Hypothalamus (tissue), 51 donors: ENCODE measurements around the gene TMEM132D.

Experiments used
- DNase-seq, 51 donors: peaks; one replicate each; lab custom pipeline; 2025; lab: John Stamatoyannopoulos, UW

TMEM132D gene

GRCh38 chr12:129483111-129483893, 420.5 kb downstream of the TMEM132D start:
- DNase-seq: peak in 24 of 51 donors; percentile 2 to 65 (median 20)

GRCh38 chr12:129481921-129482320, 421.9 kb downstream of the TMEM132D start:
- no peak for DNase-seq

- no peak for DNase-seq
Measured at GRCh38 chr12:129470196-129470595, 433.6 kb downstream of the TMEM132D start.

DNA sequence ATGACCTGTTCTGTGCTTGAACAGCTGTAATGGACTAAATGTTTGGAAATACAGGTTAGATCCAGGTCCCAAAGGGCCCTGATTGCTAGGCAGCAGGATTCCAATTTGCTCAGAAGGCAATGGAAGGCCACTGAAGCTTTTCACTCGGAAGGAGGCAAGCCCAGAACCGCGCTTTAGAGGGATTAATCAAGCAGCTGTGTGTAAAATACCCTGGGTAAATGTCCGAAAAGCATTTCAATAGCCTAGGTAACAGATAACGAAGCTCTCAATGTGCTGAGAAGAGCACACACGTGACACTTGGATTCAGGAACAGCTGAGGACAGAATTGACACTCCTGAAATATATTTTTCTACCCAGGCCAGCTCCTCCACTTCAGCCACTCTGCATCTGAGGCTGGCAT, 436.1 kb downstream of the TMEM132D start:
- peak in 1 of 51 donors; percentile 4 for DNase-seq

- peak in 1 of 51 donors; percentile 2 for DNase-seq
Measured at GRCh38 chr12:129467289-129467688, 436.5 kb downstream of the TMEM132D start.

DNA sequence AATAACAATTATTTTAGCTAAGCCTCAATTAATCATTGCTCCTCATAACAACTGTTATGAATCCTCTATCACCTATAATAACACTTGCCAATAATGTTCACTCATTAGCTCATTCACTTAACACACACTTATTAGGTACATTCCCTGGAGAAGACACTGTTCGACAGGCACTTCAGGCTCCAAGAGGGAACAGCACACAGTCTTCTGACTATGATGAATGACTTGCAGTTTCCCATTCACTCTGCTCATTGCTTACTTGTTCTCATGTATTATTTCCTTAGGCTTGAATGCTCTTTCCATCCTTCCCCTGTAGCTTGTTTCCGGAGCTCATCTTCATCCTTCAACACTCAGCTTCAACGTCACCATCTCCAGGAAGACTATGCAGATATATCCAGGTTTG, 437.3 kb downstream of the TMEM132D start:
- DNase-seq: no peak

- DNase-seq: no peak
Measured at GRCh38 chr12:129459886-129460285, 443.9 kb downstream of the TMEM132D start.

- no peak for DNase-seq
Measured at GRCh38 chr12:129446696-129447095, 457.1 kb downstream of the TMEM132D start.

DNA sequence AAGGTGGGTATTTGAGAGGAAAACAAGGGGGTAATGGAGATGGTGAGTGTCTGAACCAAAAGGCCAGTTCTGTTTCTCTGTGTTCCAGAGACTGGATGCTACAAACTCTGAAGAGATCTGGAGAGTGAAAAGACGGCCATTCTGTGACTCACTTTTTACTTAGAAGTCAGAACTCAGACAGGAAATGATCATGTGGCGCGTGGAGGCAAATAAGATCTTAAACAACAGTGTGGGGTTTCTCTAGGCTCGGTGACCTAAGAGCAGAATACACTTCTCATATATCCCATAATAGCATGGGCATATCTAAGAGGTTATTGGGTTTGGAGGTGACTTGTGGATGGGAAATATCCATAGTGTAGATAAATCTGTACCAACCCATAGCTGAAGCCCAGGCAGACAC, 463.5 kb downstream of the TMEM132D start:
- no peak for DNase-seq

DNA sequence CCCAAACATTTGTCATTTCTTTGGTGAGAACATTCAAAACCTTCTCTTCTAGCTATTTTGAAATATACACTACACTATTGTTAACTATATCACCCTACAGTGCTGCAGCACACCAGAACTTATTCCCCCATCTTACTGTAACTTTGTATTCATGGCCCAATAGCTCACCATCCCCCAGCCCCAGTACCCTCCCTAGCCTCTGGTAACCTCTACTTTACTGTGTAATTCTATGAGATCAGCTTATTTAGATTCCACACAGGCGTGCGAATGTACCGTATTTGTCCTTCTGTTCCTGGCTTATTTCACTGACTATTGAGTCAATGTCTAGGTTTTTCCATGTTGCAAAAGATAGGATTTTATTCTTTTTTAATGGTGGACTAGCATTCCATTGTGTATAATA, 469.0 kb downstream of the TMEM132D start:
- no peak for DNase-seq

- DNase-seq: no peak
Measured at GRCh38 chr12:129428240-129428936, 475.4 kb downstream of the TMEM132D start.

DNA sequence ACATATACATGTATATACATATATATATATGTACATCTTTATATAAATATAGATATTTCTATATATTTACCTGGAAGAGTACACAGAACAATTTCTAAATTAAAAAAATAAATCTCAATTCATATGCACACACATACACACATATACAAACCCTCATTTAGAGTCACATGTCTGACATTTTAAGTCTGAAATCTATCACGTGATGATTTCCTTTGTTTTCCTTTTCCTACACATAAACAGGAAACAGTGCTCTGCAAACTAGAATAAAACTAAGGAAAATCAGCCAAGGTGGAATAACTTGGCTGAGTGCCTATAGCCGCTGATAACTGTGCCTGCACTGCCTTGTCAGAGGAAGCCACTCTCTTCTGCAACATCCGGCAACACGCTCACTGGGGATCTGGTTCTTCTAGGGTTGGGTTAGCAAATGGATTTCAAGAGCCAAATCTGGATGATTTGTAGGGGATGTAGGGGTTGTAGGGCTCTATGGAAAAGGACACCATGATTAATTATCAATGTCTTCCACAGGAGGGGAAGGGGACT, 480.7 kb downstream of the TMEM132D start:
- DNase-seq: no peak

DNA sequence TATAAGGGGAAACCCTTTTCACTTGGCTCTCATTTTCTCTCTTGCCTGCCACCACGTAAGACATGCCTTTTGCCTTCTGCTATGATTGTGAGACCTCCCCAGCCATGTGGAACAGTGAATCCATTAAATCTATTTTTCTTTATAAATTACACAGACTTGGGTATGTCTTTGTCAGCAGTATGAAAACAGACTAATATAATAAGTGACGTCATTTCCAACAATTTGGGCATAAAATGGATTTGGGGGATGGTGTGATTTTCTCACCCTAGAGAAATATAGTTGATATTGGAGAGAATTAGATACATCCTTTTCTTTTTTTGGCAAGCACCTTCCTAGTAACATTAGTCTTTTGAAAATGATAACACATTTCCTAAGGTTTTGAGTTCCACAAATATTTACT, 490.5 kb downstream of the TMEM132D start:
- DNase-seq: no peak

DNA sequence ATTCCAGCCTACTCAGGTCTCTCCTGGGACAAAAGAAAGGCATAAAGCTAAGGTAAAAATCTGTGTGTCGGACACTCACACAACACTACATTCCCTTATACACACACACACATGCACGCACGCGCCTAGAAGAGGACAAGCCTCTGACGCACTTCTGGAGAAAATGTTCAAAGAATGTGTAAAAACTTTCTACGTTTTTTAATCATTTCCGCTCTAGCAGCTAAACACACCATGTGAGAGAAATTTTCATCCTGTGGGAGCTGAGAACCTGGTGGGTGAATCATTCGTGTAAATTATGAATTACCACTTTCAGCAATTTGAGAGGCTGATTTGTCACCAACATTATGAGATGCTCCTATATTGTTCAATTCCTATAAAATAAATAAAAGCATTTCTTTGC, 494.5 kb downstream of the TMEM132D start:
- DNase-seq: no peak

DNA sequence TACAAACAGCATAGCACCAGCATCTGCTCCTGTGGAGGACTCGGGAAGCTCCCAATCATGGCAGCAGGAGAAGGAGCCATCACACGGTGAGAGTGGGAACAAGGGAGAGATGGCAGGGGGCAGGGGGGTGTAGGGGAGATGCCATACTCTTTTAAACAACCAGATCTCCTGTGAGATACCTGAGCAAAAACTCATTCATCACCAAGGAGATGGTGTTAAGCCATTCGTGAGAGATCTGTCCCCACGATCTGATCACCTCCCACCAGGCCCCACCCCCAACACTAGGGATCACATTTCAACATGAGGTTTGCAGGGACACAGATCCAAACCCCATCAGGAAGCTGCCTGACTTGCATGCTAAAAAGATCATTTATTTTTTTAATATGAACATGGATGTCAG, 499.3 kb downstream of the TMEM132D start:
- no peak for DNase-seq

DNA sequence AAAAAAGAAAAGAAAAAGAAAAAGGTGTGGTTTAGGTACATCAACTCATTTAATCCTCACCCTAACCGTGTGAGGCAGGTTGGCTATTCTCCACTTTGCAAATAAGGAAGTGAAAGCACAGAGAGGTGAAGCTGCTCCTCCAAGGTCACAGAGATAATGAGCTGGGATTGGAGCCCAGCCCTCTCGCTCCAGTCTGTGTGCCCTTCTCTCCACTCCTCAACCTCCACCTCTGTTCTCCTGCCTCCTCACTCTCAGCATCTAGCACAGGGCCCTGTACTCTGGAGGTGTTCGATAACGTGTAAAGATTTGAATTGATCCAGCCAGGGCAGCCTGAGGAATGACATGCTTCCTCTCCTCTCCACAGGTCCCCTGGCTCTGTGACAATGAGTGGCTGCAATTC, 502.3 kb downstream of the TMEM132D start:
- no peak for DNase-seq

DNA sequence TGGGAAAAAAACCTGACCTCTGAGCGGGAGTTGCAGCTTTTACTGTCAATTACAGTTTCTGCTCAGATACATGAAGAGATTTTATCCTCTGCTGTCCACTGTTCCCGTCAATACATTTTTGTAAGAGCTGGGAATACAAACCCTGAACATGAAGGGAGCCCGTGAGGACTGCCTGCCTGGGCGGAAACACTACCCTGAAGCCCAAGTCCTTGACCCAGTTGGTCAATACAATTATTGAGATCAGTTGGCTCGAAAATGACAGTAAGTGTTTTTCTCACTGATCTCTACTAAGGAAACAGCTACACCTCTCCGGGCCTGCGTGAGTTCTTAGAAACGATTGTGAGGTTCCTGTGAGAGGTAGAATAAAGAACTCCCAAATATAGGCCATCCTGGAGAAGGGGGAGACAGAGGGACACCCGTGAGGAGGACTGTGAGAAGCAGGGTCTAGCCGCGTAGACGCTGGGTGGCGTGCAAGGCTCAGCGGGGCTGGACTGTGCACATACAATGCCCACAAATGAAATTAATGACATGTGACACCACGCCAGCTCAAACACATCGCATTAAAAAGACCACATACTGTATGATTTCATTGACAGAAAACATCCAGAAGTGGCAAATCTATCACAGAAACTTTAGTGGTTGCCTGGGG, 509.5 kb downstream of the TMEM132D start:
- DNase-seq: no peak

DNA sequence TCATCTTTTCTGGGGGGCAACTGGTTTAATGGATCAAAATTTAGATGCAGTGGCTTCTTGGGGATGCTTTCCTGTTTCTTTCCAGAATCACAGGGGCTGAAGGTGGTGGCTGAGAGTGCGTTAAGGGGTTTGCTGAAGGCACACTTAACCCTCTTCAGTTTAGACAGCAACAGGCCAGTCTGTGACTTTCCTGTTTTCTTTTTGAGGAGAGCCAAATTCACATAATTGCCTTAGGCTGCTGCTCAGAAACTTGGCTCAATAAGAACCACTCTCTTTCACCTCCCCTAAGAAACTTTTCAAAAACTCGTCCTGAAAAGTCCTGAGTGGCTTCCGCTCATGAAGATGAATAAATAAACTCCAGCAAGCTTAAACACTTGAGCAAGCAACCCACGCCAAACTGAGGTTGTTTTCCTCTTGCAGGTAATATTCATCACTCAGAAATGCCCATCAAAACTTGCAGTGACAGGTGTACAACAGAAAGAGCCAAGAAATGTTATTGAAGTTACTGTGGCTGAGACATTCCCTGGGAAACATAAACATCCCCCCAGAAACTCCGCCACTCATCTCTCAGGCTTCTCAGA, 510.4 kb downstream of the TMEM132D start:
- DNase-seq: no peak

DNA sequence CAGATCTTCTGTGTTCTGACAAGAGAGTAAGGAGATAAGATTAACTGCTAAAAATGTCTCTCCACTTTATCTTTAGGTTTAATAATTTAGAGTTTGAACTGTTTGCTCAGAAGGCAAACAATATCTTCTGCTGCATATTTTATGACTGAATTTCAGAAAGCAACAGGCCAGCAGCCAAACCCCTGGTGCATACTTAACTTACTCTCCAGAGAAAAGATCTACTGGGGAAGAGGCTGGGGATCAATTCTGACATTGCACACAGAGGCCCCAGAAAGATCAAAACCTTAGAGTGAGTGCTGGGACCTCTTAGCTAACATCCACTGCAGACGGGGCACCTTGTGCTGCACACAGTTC, 518.2 kb downstream of the TMEM132D start:
- no peak for DNase-seq

DNA sequence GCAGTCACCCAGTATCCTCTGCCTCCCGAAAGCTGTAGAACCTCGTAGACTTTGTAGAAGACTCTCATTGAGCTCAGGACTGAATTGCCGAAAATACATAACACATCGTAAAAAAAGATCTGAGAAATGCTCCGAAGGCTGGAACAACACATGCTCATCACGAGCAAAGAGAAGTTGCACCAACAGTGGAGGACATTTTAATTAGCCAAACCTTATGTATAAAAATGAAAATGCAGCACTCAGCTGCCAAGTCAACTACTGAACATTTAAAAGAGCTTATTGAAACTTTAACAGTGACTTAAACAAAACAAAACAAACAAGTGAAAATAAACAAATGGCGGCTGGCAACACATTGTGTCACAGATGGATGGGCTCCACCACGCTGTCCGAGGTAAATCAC, 519.9 kb downstream of the TMEM132D start:
- DNase-seq: no peak

- no peak for DNase-seq
Measured at GRCh38 chr12:129381715-129382114, 522.1 kb downstream of the TMEM132D start.
